GM19025 (cell line): ENCODE measurements around the gene SH2B3.

Source experiments
- ATAC-seq: cut with Tn5 transposase; IDR thresholded peaks from one replicate; pipeline ENCODE4 v1.9.1; 2021; ENCODE audit warnings: mild to moderate bottlenecking, low read depth, moderate library complexity; ENCODE audit not compliant: unreplicated experiment

Gene SH2B3

DNA sequence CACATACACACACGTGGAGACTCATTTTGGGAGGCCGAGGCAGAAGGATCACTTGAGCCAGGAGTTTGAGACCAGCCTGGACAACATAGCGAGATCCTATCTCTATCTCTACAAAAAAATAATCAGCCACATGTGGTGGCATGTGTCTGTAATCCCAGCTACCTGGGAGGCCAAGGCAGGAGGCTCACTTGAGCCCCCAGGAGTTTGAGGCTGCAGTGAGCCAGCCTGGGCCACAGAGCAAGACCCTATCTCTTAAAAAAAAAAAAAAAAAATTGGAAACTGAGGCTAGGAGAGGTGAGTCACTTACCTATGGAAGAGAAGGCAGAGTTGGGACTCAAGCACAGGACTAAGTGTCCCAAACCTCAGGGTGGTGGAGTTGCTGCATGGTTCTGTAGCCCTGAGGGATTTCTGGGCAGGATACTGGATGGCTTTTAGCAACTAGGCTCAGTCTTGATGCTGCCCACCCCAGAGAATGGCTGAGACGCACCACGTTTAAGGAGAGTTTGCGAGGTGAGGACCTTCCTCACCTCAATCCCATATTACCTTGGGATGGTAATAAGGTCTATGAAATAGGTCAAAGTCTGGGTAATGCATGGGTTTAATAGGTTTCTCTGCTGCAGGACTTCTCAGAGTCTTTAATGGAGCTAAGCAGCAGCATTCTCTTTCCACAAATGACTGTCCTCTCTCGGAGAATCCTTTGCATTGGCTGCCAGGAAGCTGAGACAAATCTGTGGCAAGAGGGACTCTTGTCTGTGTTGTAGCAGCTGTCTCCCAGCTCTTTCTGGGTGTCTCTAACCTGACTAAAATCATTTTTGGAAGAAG is 35.6 kb downstream of the SH2B3 start:
- no peak for ATAC-seq

GRCh38 chr12:111442301-111443045 is 36.8 kb downstream of the SH2B3 start:
- no peak for ATAC-seq

GRCh38 chr12:111443086-111443485 is 37.4 kb downstream of the SH2B3 start:
- no peak for ATAC-seq

DNA sequence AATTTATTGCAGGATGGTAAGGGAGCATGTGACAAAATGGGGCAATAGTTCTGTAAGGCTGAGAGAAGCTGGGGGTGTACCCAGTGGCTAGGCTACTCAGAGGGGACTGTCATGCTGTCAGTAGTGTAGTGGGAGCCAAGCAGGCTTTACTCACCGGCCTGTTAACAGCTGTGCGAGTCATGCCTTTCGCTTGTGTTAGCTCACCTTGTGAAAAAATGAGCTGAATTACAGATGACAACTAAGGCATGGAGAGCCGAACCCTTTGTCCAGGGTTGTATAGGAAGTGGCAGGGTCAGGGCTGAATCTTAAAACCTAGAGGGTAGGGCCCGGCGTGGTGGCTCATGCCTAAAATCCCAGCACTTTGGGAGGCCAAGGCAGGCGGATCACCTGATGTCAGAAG is 37.9 kb downstream of the SH2B3 start:
- ATAC-seq = no peak

- peak; percentile 15 for ATAC-seq
Measured at GRCh38 chr12:111444314-111444924, 38.7 kb downstream of the SH2B3 start.

GRCh38 chr12:111444925-111445725 is 39.4 kb downstream of the SH2B3 start:
- peak; percentile 94 for ATAC-seq

DNA sequence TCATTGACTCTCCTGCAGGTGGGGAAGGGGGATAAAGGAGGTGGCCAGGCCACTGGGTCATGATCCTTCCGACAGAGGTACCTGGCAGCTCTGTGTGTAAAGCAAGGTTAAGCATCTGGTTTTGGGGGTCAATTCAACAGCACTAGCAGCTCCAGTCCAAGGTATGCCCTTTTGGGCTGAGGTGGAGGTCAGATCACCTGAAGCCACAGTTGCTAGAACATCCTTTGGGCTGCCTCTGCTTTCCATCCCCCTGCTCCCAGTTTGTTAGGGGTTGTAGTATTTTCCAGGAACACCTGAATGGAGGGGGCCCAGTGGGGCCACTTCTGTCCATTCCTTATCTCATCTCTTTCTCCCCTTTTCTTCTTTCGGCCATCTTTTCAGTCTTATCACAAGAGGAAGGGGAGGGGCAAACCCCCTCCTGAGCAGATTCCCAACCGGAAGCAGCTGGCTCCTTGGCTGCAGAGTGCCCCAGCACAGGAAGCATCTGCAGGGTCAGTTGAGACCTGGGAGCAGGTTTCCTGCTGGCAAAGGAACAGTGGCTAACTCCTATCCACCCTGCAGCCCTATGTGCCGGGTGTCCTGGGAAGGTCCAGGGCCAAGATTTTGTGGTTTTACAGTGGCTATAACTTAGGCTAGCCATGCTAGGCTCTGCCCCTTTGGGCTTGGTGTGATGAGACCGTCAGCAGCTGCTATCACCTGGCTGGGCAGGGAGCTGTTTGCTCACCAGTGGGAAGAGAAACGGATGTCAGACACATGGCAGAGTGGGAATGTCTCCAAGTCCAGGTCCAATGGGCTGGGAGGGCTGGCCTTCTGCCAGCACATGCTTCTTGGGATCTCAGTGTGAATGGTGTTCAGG is 40.2 kb downstream of the SH2B3 start:
- no peak for ATAC-seq

GRCh38 chr12:111446631-111447570 is 41.2 kb downstream of the SH2B3 start:
- no peak for ATAC-seq

DNA sequence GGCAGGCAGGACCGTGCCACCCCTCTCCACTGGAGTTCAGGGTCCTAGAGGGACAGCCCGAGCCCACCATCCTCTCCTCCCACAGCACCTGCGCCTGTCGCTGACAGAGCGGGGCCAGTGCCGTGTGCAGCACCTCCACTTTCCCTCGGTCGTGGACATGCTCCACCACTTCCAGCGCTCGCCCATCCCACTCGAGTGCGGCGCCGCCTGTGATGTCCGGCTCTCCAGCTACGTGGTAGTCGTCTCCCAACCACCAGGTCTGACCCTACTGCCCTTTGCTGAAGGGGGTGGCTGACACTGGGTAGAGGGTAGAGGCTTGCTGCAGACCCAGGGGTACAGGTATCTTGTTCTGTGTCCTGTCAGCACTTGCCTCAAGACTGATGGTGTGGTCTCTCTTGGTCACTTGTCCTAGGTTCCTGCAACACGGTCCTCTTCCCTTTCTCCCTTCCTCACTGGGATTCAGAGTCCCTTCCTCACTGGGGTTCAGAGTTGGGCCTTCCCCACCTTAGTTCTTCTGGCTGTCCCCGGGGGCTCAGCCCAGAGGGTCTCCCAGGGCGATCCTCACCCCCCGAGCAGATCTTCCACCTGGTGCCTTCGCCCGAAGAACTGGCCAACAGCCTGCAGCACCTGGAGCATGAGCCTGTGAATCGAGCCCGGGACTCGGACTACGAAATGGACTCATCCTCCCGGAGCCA is 42.0 kb downstream of the SH2B3 start:
- ATAC-seq = no peak

- no peak for ATAC-seq
Measured at GRCh38 chr12:111448266-111448830, 42.6 kb downstream of the SH2B3 start.

- ATAC-seq = no peak
Measured at GRCh38 chr12:111448846-111449790, 43.4 kb downstream of the SH2B3 start.

DNA sequence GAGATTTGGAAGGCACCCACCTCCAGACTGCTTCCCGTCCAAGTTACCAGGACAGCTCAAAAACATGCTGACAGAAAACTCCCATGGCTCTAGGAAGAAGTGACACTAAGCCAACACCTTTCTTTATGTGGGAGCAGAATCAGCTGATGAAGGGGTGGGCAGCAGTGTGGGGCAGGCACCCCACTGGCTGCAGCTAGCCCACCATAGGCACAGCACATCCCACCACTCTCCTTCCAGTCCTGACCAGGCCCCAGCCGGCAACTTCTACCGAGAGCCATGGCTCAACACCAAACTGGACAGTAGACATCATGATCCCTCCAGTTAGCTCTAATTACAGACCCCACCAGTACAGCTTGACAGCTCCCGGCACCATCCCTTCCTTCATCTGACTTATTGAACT is 45.0 kb downstream of the SH2B3 start:
- ATAC-seq = no peak

DNA sequence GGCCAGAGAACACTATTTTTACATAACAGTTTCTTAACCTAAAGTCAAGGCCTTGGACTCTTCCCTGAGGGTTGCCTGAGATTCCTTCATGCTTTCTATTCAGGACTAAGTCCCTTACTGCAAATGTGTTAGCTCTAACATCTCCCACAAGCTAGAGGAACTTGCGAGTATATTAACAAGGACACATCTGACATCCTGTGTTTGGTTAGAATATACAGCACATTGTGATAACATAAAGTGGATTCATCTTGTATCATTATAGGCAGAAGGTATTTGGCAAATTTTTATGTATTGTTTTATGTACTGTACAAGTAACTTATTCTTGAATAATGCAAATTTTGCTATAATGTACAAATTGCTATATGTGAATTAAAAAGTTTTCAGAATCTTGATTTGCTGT is 45.5 kb downstream of the SH2B3 start:
- ATAC-seq = no peak

DNA sequence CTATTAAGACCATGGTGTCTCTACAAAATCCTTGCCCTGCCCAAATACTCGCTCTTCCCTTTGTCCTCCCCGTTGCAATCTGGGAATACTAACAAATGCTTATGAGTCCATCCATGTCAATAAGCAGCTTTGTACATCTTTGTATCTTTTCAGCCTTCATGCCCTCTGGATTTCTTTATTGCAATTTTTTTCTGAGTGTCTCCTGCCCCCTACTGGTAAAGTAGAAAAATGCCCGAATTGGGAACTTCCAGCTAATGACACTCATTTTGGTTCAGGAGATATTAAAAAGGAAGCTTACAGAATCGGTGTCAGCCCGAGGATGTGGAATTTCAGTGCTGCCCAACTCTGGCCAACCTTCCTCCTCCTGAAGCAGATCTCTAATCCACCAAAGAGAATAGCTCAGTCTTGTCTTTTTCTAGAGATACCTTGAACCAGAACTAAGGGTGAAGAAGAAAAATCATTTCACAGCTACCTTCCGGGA is 46.0 kb downstream of the SH2B3 start:
- ATAC-seq = no peak

DNA sequence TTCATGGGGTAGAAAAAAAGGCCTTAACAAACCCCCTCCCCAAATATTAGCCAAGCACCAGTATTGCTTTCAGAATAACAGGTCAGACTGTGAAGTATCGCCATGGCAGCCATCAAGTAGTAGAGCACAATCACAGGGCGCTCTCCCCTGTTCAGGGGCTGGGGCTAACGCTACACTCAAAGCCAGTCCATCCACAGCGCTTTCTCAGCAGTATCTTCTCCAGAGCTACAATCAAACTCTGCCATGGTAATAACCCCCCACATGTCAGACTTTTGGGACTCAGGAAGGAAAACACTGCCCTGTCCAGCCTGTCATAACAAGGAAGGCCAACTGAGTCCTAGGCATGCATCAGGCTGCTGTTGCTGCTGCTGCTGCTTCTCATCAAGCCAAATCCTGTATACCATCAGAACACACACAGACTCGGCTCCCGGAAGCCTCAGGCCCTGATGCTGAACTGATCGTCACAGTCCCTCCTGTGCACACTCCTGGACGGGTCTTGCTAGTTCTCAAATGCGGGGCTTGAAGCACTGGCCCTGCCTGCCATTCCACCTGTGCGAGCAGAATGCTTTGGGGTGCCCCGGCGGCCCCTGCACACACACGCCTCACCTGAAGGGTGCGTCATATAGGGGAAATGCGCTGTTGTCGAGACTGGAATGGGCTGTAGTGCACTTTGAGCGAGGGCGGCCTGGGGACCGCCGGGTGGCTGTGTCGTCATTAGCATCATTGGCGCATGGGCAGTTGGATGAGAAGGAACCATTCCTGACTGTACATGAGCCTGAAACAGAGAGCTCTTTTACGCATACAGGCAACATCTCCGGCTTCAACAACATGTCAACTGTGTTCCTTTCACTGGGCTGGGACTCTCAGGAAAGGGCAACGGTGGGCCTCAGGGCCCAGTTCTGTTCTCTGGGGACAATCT is 47.6 kb downstream of the SH2B3 start:
- ATAC-seq = no peak
